HG02588 (cell line): ENCODE results near the gene ZC3H4.

Source experiments
- ATAC-seq: cut with Tn5 transposase; IDR thresholded peaks from one replicate; pipeline ENCODE4 v1.9.1; 2021; ENCODE audit warnings: mild to moderate bottlenecking, moderate library complexity; ENCODE audit not compliant: unreplicated experiment

Gene ZC3H4

GRCh38 chr19:47134545-47134944 is 21.0 kb upstream of the ZC3H4 start:
- no peak for ATAC-seq

- ATAC-seq = no peak
Observed at GRCh38 chr19:47133021-47133471, 19.5 kb upstream of the ZC3H4 start.

- no peak for ATAC-seq
Observed at GRCh38 chr19:47132194-47132852, 18.7 kb upstream of the ZC3H4 start.

GRCh38 chr19:47130589-47131227 is 17.1 kb upstream of the ZC3H4 start, which contains the start of gene SAE1:
Gene SAE1 (plus strand): TSS chr19:47130835. CDS start chr19:47130931, 96 bp downstream.
- peak; percentile 84 for ATAC-seq

GRCh38 chr19:47130120-47130588 is 16.6 kb upstream of the ZC3H4 start:
- no peak for ATAC-seq

- no peak for ATAC-seq
Observed at GRCh38 chr19:47129579-47129978, 16.0 kb upstream of the ZC3H4 start.

- ATAC-seq = no peak
Observed at GRCh38 chr19:47125669-47125938, 12.0 kb upstream of the ZC3H4 start.

- no peak for ATAC-seq
Observed at GRCh38 chr19:47124937-47125668, 11.5 kb upstream of the ZC3H4 start.

GRCh38 chr19:47123406-47123805 is 9.8 kb upstream of the ZC3H4 start:
- no peak for ATAC-seq

GRCh38 chr19:47122359-47123335 is 9.1 kb upstream of the ZC3H4 start:
- no peak for ATAC-seq

GRCh38 chr19:47120470-47121067 is 7.0 kb upstream of the ZC3H4 start:
- ATAC-seq = no peak

GRCh38 chr19:47113850-47114651 is 475 bp upstream of the ZC3H4 start:
- ATAC-seq = no peak

GRCh38 chr19:47112166-47112996 is 1.2 kb downstream of the ZC3H4 start:
- peak; percentile 17 for ATAC-seq

- ATAC-seq = no peak
Observed at GRCh38 chr19:47111682-47112165, 1.9 kb downstream of the ZC3H4 start.

GRCh38 chr19:47111006-47111621 is 2.5 kb downstream of the ZC3H4 start:
- no peak for ATAC-seq

- ATAC-seq = no peak
Observed at GRCh38 chr19:47110521-47111005, 3.0 kb downstream of the ZC3H4 start.

GRCh38 chr19:47109541-47110375 is 3.8 kb downstream of the ZC3H4 start:
- ATAC-seq = no peak
